Right cardiac atrium (tissue), 5 donors: ENCODE data around the gene HES3. TPM values are rescaled to one million over a fixed set of nuclear protein-coding genes. Genes with fewer than 3 reads are reported as not detected.

Source experiments
- ATAC-seq, 2 donors: fragments of 200-7000 bp; cut with Tn5 transposase; one replicate each; pipeline versions ENCODE4 v1.8.0 to v1.9.1; 2020; ENCODE audit warnings: moderate library complexity in 2 of 2, mild to moderate bottlenecking in 1 of 2
- DNase-seq, 3 donors: peaks; one replicate each; pipeline ENCODE4 v3.0.0-alpha.2; 2020
- H3K27ac ChIP-seq: one replicate; pipeline ENCODE4 v1.5.1; 2013; ENCODE audit warnings: mild to moderate bottlenecking, low read length, control low read depth, moderate library complexity
- H3K27me3 ChIP-seq: one replicate; pipeline ENCODE4 v1.6.1; 2013; ENCODE audit not compliant: control insufficient read depth, insufficient read depth
- H3K4me1 ChIP-seq: one replicate; pipeline ENCODE4 v1.6.1; 2013; ENCODE audit warnings: low read length; ENCODE audit not compliant: control insufficient read depth, insufficient read depth
- H3K4me3 ChIP-seq: one replicate; pipeline ENCODE4 v1.5.1; 2013; ENCODE audit warnings: low read length, control low read depth
- H3K9me3 ChIP-seq: one replicate; pipeline ENCODE4 v1.6.1; 2013; ENCODE audit warnings: low read length; ENCODE audit not compliant: control insufficient read depth
- WGBS: extraction: QIAGEN DNeasy Blood & Tissue Kit; methylation state at CpG from one replicate; pipeline ENCODE4 v1.1.7; 2013; 5-methylcytosine and 5-hydroxymethylcytosine counted together
- intact Hi-C, 4 donors: fragments of 100-400 bp; cut with DNase I; formaldehyde crosslinking; loops; one replicate each; pipeline versions ENCODE4 v1.11.0 to v1.14.0; 2022 to 2023
- polyA plus RNA-seq: library from polyadenylated mRNA; stranded (reverse); fragments of 200-250 nt; gene quantifications from one replicate; pipeline ENCODE4 v1.2.3, GENCODE V29; 2013
- total RNA-seq, 4 donors: library from RNA; stranded (reverse); fragmentation: NEBNext Ultra II Directional; extraction: Animal tissue kit (Norgen Biotek cat#: 25700); gene quantifications; one replicate each; pipeline ENCODE4 v1.2.1, GENCODE V29; 2021
- donor health status: healthy with polysubstance abuse.
- donor health status: DM: no; HTN: yes; CAD: no.
- donor health status: DM: no; HTN: no; CAD: no.
- donor health status: DM: no; HTN: yes; CAD: no; lungs with severe emphysema.
- donor health status: DM: yes; HTN: yes; CAD: no.

HES3 gene
- total and polyA plus RNA-seq, 5 donors, result not detected

DNA sequence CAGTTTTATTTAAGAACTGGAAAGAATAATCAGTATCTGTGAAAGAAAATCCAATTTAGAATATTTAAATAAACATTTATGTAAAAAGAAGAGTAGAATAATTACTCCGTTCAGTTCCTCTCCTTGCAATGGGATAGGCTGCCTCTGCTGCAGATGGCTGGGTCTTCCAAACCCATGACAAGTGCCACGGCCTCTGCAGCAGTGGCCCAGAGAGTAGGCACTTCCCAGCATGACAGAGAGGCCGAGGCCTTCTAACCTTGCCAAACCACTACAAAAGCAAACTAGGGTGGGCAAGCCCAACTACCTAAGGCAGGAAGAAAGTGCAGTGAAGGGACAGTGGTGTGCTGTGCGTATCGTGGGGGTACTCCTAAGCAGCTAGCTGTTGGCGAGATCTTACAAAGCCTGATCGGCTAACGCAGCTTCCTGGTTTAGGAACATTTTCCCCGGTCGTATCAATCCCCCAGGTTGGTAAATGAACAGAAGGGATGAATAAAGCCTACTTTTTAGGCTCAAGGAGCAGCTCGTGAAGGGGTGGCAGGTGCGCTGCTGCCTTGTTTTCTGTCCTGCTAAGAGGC lies 22.7 kb upstream of the HES3 start:
- intact Hi-C loops, result no loop called here
- Histone ChIP-seq H3K4me1 (peaks cover 8% of the 10 kb centered on the region), H3K27me3 (no peaks in the 10 kb centered on the region), H3K4me3 (no peak overlapping the region), H3K27ac (no peak overlapping the region), H3K9me3 (no peaks in the 10 kb centered on the region)
- WGBS, result 91% methylated on average over 12 of the region's 12 CpGs
- no peak for DNase-seq
- no peak for ATAC-seq

DNA sequence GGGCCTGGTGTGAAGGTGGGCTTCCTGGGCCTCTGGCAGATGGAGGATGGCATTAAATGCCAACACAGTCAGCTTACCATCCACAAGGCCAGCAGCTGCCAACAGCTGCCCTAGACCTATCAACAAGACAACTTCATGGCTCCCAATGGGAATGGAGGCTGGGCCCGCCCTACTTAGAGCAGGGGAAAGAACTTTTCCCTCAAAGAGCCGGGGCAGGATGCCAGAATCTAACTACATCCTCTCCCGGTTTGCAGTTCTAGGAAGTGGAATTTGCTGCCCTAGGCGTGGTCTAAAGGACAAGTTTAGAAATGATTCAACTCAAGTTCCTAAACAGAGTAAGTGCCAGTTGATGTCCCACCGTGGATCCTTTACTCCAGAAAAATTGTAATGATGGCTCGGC lies 21.3 kb upstream of the HES3 start:
- Histone ChIP-seq H3K27ac (peak overlapping the region; percentile 82), H3K4me1 (peaks cover 8% of the 10 kb centered on the region), H3K4me3 (no peak overlapping the region), H3K27me3 (no peaks in the 10 kb centered on the region), H3K9me3 (no peaks in the 10 kb centered on the region)
- WGBS, result 19% methylated on average over 6 of the region's 6 CpGs
- intact Hi-C loops, result no loop called here
- DNase-seq (peak; percentile 72 to 91 (median 87)), ATAC-seq (peak; percentile 77 to 85)

DNA sequence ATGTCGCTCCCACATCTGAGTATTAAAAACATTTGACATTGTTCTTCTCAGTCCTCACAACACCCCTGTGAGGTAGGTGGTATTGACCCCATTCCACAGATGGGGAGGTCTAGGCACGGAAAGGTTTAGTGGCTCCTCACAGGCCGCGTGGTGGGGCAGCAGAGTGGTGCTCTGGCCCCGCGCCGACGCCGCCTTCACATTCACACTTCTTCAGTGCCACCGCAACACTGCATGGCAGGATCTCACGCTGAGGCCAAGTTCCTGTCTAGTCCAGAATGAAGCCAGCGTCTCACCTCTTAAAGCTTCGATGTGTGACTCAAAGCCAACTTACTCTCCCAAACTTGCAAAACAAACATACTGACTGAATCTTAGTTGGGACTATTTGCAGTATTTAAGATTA lies 20.4 kb upstream of the HES3 start:
- peaks cover 8% of the 10 kb centered on the region for H3K4me1 ChIP-seq
- H3K4me3 ChIP-seq, result no peak overlapping the region
- DNase-seq, result peak in 2 of 3 donors; percentile 79 to 83
- no peaks in the 10 kb centered on the region for H3K9me3 ChIP-seq
- 80% methylated on average over 13 of the region's 13 CpGs for WGBS
- peak; percentile 70 to 82 for ATAC-seq
- intact Hi-C loops, result no loop called here
- H3K27me3 ChIP-seq, result no peaks in the 10 kb centered on the region
- peak overlapping the region; percentile 51 for H3K27ac ChIP-seq

DNA sequence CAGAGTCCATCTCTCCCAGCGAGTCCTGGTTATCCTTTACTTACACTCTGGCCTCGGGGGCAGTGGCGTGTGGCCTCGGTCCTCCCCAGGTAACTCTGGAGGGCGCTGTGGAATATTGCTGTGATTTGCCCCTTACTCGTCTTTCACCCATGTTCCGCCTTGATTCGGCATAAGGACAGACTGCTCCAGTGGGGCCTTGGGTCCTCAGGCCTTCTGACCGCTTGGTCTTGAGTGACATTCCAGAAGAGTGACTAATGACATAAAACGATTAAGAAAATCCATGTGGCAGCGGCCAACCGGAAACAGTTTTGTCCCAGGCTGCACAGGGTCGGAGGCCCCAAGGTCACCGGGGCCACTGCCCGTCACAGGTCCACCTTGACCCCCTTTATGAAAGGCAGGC lies 19.3 kb upstream of the HES3 start:
- Histone ChIP-seq H3K4me1 (peaks cover 8% of the 10 kb centered on the region), H3K4me3 (no peak overlapping the region), H3K9me3 (no peaks in the 10 kb centered on the region), H3K27me3 (no peaks in the 10 kb centered on the region), H3K27ac (peak overlapping the region; percentile 13)
- ATAC-seq (no peak), DNase-seq (peak in 1 of 3 donors; percentile 50)
- WGBS, result 72% methylated on average over 15 of the region's 15 CpGs
- intact Hi-C loops, result no loop called here

DNA sequence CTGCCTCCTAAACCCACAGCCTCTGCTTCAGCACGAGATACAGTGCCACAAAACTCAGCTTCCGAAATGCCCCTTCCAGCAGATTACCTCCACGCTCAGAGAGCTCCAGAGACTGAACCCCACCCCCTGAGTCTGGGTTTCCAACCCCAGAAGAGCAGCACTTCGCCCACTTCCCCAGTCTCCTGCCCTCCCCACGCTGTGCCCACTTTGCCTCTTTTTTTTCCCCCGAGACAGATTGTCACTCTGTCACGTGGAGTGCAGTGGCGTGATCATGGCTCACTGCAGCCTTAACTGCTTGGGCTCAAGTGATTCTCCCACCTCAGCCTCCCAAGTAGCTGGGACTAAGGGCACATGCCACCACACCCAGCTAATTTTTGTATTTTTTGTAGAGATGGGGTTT lies 18.3 kb upstream of the HES3 start:
- Histone ChIP-seq H3K27me3 (no peaks in the 10 kb centered on the region), H3K9me3 (no peaks in the 10 kb centered on the region), H3K27ac (peak overlapping the region; percentile 2), H3K4me3 (no peak overlapping the region), H3K4me1 (peaks cover 8% of the 10 kb centered on the region)
- 76% methylated on average over 8 of the region's 8 CpGs for WGBS
- intact Hi-C loops, result no loop called here
- ATAC-seq, result no peak
- DNase-seq, result peak in 1 of 3 donors; percentile 6

DNA sequence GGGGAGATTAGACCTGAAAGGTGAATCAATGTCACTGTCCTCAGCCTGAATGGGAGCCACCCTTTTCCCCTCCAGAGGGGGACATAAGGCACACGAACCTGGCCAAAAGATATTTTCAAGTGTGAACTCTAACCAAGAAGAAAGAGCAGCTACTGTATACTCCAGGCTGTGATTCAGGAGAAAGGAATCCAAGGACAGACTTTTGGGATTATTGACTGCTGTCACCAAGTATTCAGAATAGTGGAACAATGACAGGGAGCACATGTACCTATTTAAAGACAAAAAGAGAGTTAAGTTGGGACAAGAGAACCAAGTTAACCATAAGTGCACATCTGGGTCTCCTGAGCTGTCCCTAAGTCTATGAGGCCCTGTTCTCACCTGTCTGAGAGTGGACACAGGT lies 10.6 kb upstream of the HES3 start:
- Histone ChIP-seq H3K27ac (peak overlapping the region; percentile 69), H3K9me3 (no peaks in the 10 kb centered on the region), H3K4me3 (no peak overlapping the region), H3K27me3 (no peaks in the 10 kb centered on the region), H3K4me1 (peaks cover 7% of the 10 kb centered on the region)
- intact Hi-C loops, result no loop called here
- WGBS, result 41% methylated on average over 1 of the region's 1 CpG
- ATAC-seq, result no peak
- DNase-seq, result peak in 1 of 3 donors; percentile 3

DNA sequence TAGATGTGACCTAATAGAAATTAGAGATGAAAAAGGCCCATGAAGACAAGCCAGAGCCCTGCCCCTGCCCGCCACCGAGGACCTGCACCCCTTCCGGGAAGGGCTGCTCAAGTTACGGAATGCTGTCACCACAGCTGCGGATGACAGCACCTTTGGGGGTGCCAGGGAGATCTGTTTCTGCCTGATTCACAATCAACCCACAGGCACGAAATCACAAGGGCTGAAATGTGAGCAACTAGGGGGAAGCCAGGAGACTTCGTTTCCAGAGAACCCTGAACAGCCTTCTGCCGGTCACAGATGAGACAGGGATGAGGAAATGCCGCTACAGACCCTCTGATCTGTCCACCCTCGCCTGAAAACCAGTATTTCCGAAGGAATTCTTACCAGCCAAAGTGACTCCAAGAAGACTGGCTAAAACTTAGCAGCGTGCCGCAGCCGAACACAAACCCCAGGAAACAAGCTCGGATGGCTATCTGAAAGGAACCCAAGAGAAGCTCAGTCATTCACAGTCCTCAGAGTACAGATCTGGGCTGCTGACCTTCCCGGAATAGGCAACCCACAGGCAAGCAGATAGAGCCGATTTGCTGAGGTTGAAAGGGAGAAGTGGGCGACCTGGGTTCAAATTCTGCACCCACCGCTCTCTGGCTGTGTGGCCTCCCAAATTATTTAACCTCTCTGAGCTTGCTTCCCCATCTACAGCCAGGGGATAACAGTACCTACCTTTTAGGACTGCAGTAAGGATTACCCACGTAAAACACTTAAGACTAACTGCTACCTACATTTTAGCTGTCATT lies 9.3 kb upstream of the HES3 start:
- ATAC-seq (no peak), DNase-seq (peak in 1 of 3 donors; percentile 19)
- no peaks in the 10 kb centered on the region for H3K9me3 ChIP-seq
- peak overlapping the region; percentile 99 for H3K4me3 ChIP-seq
- no peaks in the 10 kb centered on the region for H3K27me3 ChIP-seq
- WGBS, result 35% methylated on average over 20 of the region's 20 CpGs
- intact Hi-C loops, result no loop called here
- peaks cover 7% of the 10 kb centered on the region for H3K4me1 ChIP-seq
- H3K27ac ChIP-seq, result peak overlapping the region; percentile 2

DNA sequence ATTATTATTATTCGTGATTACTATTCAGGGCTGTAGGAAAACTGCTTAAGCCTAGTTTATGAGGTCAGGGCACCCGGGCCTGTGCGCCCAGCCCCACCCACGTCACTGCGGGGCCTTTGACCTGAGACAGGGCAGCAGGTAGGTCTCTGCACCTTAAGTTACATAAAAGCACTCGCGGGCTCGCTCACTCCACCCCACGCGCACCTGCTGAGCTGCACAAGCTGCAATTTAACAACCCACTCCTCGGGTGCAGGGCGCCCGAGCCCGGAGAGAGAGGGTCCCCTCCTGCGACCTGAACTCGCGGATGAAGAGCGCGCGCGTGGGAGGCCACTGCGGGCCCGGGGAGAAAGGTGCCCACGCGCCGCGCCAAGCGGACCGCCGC lies 8.7 kb upstream of the HES3 start:
- ATAC-seq (peak in 1 of 2 donors; percentile 2), DNase-seq (peak in 1 of 3 donors; percentile 66)
- no peaks in the 10 kb centered on the region for H3K9me3 ChIP-seq
- WGBS, result under 1% methylated on average over 30 of the region's 30 CpGs
- no peak overlapping the region for H3K27ac ChIP-seq
- intact Hi-C loops, result no loop called here
- no peaks in the 10 kb centered on the region for H3K27me3 ChIP-seq
- H3K4me1 ChIP-seq, result peaks cover 7% of the 10 kb centered on the region
- peak overlapping the region; percentile 99 for H3K4me3 ChIP-seq

DNA sequence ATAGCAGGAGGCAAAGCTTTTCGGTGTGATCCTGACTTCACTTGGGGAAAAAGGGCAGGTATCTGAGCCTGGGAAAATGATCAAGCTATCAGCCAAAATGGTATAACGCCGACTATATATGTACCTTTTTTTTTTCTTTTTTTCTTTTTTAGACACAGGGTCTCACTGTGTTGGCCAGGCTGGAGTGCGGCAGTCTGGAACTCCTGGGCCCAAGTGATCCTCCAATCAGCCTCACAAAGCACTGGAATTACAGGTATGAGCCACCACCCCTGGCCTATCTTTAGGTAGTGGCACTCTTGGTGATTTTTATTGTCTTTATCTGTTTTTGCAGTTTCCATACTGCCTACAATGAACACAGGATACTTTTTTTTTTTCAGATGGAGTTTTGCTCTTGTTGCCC lies 6.9 kb upstream of the HES3 start:
- no peak for ATAC-seq
- intact Hi-C loops, result no loop called here

DNA sequence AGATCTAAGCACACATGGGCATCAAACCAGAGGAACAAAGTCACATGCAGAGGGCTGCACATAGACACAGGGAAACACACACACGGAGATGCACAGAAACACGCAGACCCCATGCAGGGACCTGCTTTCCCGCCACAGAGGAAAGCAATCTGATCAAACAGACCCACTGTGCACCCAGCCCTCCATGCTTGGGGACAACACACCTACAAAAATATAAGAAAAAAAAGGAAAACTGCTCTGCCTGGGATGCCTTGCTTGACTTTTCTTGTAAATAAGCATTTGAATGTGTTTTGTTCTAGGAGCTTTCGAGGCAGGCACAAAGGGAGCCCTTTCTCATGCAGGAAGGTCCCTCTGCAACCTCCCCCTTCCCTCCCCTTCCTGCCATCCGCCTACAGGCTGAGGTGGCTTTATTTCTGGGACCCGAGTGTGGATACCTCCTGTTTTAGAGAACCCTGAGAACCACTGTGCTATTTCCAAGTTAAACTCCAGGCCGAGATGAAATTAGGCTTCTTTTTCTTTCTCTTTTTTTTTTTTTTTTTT lies 4.7 kb upstream of the HES3 start:
- peak in 1 of 3 donors; percentile 1 for DNase-seq
- intact Hi-C loops, result no loop called here
- Histone ChIP-seq H3K4me3 (no peak overlapping the region), H3K4me1 (peaks cover 5% of the 10 kb centered on the region), H3K27ac (no peak overlapping the region), H3K27me3 (no peaks in the 10 kb centered on the region), H3K9me3 (no peaks in the 10 kb centered on the region)
- no peak for ATAC-seq
- 36% methylated on average over 7 of the region's 7 CpGs for WGBS

More for the DNA sequence above, 6.9 kb upstream of the HES3 start:
- Histone ChIP-seq H3K9me3 (no peaks in the 10 kb centered on the region), H3K4me3 (no peak overlapping the region), H3K4me1 (peaks cover 5% of the 10 kb centered on the region), H3K27me3 (no peaks in the 10 kb centered on the region), H3K27ac (no peak overlapping the region)
- 98% methylated on average over 4 of the region's 4 CpGs for WGBS
- DNase-seq, result peak in 1 of 3 donors; percentile 15
